Thyroid gland (tissue), 4 donors: ENCODE measurements around the gene PWP1.

Experiments used
- CTCF ChIP-seq, 6 experiments: fragments of 200-600 bp in 3 of 6; fragments of 450-650 bp in 3 of 6; sonication (generic) in 3 of 6; IDR thresholded peaks; one replicate each; pipeline ENCODE4 v1.5.1; 2016 to 2019; ENCODE audit warnings: antibody characterized with exemption in 6 of 6, mild to moderate bottlenecking in 2 of 6, inconsistent platforms in 1 of 6, moderate library complexity in 1 of 6
- POLR2A ChIP-seq, 2 donors: fragments of 450-650 bp; IDR thresholded peaks; one replicate each; pipeline ENCODE4 v1.6.1; 2017; ENCODE audit warnings: antibody characterized with exemption in 2 of 2, mild to moderate bottlenecking in 2 of 2, moderate library complexity in 1 of 2

DNA sequence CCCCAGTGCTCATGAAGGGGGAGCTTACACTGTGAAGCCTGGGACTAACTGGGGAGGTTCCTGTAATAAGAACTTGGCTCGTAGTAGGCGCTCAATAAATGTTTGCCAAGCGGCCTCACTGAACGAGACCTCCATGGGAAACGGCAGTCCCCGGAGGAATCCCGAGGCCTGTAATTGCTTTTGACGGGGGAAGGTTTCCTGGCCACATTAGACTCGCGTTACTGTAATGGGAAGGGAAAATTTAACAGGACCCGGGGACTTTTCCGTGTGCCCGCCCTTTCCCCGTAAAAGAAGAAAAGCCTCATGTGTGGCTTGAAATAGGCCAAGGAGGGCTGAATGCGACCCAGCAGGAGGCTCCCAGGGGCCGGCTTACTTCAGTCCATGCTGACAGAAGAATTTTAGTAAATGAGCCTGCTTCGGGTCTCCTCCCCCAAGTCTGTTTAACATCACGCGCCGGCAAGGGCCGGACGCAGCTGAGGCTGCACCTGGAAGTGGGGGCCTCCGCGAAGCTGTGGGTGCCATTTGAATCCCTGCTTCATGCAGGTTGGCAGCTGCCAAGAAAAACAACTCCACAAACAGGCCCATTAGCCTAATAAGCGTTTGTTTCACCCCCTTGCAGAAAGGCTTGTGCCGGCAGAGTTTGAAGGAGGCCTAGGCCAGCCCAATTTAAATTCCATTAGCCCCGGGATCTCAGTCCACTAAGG is 39.8 kb upstream of the PWP1 start:
- TF ChIP-seq CTCF (IDR thresholded peaks at IDR 0.05) = no peak
- no peak for TF ChIP-seq POLR2A (IDR thresholded peaks at IDR 0.05)
